Peyer's patch (tissue), 4 donors: ENCODE results near the gene GORASP1.

Experiments used
- POLR2A ChIP-seq, 2 donors: fragments of 450-650 bp; IDR thresholded peaks; one replicate each; pipeline ENCODE4 v1.5.1; 2017; ENCODE audit warnings: antibody characterized with exemption in 2 of 2, mild to moderate bottlenecking in 2 of 2, moderate library complexity in 2 of 2
- TF ChIP-seq, protein P1 (sequence below), 6 experiments: fragments of 450-650 bp in 4 of 6; fragments of 200-600 bp in 2 of 6; sonication (generic) in 1 of 6; IDR thresholded peaks; one replicate each; pipeline ENCODE4 v1.5.1; 2017 to 2019; ENCODE audit warnings: antibody characterized with exemption in 6 of 6, mild to moderate bottlenecking in 3 of 6, moderate library complexity in 1 of 6

DNA sequence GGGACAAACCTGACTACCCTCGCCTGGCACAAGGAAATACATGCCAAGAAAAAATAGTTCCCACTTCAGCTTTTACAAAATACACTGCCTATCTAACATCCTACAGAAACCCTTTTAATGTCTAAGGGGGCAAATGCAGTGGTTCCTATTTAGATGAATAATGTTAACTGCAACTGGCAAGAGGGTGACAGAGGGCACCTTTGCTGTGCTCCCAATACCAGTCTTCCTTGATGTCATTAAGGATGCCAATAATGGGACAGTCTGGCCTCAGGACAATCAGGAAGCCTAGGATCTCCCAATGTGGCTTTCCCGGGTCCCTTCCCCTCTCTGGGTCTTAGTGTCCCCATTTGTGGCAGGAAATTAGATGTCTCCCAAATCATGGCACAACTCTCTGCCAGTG, 32.0 kb upstream of the GORASP1 start:
- no peak for TF ChIP-seq POLR2A (IDR thresholded peaks at IDR 0.05)
- TF ChIP-seq, protein P1, sequence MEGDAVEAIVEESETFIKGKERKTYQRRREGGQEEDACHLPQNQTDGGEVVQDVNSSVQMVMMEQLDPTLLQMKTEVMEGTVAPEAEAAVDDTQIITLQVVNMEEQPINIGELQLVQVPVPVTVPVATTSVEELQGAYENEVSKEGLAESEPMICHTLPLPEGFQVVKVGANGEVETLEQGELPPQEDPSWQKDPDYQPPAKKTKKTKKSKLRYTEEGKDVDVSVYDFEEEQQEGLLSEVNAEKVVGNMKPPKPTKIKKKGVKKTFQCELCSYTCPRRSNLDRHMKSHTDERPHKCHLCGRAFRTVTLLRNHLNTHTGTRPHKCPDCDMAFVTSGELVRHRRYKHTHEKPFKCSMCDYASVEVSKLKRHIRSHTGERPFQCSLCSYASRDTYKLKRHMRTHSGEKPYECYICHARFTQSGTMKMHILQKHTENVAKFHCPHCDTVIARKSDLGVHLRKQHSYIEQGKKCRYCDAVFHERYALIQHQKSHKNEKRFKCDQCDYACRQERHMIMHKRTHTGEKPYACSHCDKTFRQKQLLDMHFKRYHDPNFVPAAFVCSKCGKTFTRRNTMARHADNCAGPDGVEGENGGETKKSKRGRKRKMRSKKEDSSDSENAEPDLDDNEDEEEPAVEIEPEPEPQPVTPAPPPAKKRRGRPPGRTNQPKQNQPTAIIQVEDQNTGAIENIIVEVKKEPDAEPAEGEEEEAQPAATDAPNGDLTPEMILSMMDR (IDR thresholded peaks at IDR 0.05), result no peak
